Non-pigmented ciliary epithelial cell (primary cell): ENCODE data around the gene SOD3.

Experiments used
- DNase-seq: peaks from one replicate; pipeline ENCODE4 v3.0.0-alpha.2; 2010; ENCODE audit warnings: low read depth

Gene SOD3

DNA sequence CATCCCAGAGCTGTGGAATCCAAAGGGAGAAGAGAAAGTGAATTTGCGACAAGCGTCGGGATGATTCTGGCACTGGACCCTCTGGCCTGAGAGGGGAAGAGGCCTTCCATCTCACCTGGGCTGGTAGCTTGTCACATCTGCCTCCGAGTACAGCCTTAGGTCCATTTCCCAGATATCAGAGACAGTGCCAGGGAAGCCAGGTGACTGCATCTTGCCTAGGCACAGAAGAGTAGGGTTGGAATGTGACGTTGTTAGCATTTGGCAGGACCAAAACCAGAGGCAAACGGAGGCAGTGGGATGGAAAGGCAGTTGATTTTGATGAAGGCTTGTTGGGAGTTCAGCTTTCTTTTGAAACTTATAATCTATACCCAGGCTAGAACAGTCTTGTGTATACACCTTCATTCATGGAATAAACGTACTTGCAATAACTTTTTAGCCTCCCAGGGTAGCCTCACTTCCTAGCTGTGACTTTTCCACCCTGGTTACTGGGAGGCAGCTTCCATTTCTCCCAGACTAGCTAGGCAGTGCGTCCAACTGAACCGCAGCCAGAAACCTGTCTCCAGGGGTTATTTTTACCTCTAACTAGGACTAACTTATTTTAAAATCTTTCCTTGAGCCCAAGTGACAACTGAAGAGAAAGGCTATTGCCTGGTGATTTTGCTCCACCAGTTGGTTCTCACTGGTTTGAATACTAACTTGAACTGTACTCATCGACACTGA is 5.9 kb downstream of the SOD3 start:
- DNase-seq, result no peak

DNA sequence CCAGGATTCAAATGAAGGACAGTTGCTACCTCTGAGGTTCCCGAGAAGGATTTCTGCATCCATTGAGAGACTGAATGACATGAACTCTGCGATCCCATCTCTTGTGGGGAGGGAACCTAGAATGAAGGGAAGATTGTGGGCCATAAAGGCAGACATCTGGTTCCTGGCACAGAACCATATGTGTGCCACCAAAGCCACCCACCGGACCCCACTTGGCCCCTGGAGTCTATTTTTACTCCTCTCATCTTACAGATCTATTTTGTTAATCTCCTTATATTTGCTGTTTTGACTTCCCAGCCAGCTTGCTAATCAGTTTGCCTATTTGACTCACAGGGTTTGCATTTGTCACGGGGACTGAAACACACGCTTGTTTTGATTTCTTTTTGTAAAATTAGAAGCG is 7.3 kb downstream of the SOD3 start:
- no peak for DNase-seq

DNA sequence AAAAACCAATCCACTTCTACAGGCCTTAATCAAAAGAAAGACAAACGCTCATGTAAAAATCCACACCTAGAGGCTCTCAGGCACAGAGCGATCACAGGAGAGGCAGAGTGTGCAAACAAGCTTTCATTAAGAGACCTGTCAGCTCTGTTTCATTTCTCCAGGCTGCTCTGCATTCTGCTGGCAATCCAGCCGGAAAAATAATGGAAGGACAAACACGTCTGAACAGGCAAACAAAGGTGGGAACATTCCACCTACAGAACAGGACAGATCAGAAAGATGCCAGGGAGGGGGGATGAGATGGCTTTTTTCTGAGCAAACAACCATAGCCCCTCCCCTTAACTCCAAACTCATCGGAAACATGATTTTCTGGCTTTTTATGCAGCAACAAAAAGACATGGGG is 9.7 kb downstream of the SOD3 start:
- DNase-seq, result no peak

DNA sequence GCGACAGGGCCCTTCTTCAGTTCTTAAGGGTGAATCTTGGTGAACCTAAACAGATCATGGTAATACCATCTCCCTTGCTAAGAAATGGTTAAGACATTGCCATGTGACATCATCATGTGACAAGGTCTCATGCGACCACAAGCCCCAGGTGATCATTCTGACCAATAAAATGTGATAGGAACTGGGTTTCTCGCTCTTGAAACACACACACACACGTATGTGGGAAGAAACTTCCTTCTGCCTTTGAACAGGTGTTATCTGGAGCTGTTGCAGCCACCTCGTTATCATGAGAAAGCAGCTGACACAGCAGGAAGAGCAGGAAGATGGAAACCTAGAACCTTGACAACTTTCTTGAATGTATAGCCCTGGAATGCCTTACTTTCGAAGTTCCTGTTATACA is 10.2 kb downstream of the SOD3 start:
- DNase-seq, result no peak

DNA sequence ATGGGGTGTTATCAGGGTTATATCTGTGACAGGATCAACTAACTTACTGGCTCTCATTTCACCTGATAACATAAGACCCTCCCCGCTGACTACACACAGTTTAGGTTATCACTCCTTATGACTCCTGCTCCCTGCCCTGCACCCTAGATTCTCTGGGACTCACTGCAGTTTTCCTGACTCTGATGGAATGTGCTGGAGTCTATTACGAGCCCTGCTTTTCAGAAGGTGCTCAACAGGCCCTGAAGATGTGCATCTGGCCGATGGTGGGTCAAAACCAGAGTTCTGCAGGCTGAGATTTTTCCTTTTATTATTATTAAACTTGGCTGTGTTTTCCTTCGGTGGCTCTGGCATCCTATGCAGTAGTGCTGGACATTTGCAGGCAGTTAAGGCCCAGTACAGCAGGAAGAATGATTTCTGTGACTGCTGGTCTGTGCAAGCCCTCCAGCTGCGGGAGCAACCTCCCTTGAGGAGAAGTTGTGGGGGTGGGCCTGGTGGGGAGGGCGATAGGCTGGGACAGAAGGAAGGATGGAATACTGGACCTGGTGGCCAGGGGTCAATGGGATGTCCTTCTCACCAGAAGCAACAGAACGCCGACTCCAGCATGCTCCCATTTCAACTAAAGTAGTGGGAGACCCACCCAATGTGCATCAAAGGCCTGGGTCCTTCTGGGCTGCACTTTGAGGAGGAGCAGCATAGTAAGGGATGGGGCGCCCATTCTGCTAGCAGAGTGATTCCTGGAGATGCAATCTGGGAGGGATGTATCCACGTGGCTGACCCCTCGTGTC is 11.0 kb downstream of the SOD3 start:
- DNase-seq, result no peak

DNA sequence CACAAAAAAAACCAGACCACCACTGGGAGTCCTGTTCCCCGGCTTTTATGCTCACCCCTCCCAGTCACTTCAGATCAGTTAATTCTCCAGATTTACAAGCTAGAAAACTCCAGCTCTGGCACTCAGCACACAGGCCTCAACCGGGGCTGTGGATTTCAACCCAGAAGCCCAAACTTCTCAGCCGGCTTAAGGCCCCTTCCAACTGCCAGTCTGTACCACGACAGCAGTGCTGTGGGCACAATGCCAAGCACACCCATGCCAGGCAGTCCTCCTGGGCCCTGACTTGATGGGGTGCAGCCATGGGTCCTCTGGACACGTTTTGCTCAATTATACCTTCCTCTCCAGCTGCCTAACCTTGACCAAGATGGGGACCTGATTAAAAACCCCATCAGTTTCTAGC is 12.2 kb downstream of the SOD3 start:
- no peak for DNase-seq

DNA sequence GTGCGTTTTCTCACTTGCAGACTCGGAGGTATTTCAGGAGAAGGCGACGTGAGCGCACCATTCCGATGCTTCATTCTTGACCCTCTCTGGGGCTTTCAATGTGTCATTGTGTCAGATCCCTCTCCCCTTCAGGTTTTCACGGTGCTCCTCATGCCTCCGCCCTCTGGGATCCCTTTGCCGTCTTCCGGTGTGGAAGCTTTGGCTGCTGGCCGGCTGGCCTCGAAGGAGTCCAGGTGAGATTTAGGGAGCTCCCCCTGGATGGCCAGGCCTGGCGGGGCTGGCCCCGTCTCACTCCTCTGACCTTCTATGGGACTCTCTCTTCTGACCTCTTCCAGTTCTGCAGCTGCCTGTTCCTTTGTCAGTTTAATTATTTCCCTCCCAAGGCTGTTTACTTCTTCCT is 12.9 kb downstream of the SOD3 start:
- no peak for DNase-seq

DNA sequence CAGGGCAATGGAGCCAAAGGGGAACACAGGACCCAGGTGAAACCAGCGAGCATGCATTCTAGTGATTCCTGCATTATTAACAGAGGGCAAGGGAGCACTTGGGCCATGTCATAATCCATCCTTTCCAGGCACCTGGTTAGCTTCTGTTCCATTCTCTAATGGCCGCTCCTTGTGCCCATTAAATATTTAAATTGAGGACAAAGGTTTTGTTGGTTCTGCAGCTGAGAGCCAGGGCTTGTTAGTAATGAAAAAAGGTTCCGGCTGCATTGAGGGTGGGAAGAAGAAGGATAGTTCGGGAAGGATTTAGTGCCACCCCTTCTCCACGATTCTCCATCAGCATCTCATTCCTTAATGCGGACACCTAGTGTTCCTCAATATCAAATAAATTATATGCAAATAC is 13.6 kb downstream of the SOD3 start:
- DNase-seq, result no peak

DNA sequence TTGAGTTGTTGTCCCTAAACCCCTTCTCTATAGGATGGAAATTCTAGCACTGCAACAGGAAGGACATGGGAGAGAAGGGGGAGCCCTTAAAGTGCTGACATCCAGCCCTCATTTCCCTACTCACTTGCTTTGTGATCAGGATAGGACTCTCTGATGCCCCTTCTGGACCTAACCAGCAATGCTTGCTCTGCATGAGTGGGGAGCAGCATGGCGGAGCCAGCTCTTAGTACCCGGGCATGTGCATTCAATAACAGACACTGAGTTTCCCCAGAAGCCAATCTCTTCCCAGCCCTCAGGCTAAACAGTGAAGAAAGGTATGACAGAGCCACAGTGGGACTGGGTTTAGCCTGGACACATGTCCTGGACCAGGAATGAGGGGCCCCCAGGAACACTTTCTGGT is 14.0 kb downstream of the SOD3 start:
- no peak for DNase-seq

DNA sequence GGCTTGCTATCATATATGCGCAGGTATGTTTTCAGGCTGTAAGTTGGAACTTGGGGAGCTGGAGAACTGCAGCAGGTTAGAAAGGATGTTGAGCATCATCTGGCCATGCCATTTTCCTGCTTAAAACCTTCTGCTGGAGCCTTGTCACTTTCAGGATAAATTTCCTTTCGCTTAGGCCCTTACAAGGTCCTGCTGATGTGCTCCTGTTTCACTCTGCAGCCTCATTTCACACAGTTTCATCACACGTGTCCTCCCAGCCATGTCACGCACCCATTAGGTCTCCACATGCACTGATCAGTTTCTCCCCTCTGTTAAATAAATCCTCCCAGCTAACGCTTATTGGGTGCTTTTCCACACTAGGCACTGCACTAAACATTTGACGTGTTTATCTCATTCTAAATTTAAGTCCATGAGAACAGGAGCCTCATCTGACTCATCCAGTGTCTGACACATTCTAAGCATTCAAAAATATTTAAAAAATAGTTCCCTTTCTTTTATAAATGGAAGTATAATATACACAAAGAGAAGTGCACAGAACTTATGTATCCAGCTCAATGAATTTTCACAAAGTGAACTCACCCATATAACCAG is 14.5 kb downstream of the SOD3 start:
- DNase-seq, result no peak

DNA sequence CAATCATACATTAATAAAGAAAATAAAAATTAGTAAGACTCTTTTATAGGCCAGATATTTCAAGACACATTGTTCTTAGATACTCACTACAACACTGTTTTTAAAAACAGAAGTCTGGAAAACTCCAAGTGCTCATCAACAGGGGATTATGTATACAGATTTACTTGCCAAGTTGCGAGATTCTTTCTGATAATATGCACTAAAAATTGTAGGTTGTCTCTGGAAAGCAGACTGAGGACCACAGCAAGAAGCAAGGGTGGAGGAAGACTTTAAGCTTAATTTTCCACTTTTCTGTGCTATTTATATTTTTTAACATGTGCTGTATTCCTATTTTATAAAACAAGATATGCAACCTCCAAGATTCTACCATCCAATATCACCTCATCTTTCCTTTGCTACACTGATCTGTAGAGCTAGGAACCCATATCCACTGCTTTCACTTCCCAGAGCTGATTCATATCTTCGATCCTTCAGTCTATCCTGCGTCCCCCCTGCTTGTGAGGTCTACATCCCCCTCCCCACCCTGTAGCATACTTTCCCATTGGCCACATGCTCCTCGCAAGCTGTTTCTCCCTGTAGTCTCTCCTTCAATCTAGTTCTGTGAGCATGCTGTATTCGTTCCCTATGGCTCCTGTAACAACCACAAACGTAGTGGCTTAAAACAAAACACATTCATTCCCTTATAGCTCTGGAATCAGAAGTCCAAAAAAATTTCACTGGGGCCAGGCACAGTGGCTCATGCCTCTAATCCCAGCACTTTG is 15.7 kb downstream of the SOD3 start:
- no peak for DNase-seq

DNA sequence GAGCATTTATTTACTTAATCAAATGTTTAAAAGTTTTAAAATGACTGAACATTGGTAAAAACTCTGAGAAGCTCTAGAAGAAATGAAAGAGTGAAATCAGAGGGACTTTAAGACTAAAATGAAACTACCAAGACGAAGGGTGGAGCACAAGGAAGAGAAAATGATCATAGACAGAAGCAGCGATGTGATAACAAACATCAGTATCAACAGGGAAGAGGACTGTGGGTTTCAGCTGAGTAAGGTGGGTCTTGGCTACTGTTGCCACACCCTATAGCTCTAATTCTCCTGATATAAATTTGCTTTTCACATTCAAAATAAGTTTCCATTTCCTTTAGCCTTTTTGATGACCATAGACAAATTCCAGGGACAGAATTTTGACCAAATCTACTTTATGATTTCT is 18.4 kb downstream of the SOD3 start:
- no peak for DNase-seq

DNA sequence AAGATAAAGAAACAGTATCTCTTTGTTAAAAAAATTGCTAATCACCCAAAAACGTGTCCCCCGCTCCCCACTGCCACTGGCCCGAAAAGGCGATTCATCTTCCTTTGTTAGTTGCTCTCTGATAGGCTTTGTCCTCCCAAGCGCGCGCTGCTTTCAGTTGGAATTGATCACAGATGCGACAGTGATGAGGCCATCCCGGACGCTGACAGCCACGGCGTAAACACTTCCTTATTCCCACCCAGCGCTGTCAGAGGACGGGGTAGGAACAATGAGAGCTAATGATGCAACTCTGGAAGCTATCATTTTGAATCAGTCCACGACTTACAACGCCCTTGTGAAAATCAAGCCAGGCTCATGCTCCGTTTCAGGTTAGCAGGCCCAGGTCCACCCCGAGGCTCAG is 21.4 kb downstream of the SOD3 start:
- no peak for DNase-seq

DNA sequence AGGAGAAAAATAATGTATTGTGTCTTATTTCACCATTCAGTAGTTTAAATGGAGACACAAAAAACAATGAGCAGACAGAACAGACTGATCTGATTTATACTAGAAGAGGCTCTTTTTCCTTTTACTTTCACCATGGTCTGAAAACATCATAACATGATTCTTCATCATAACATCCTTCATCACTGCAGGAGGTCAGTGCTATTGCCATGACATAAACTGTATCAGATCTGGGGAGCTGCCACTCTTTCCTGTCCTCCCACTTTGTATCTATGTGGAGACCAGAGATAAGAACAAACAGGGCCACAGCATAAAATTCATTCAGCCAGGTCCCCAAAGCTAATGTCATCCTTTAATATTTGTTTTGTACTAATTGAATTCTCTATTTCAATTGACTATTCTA is 25.2 kb downstream of the SOD3 start:
- no peak for DNase-seq

DNA sequence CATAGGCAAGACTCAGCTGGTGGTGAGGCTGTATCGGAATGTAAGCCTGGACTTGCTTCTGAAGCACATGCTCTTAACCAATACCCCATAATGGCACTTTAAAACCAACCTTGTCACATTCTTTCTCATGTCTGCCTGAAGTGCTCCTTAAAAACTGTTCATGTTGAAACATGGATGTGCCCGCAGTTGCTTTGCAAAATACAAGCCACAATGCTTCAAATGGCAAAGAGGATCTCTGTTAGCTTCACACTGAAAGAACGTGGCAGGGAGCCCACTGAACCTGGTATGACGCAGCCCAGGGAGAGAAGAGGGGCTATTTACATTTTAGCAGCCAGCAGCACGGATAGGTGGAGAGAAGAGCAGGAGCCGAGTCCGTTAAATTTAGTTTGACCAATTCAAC is 29.3 kb downstream of the SOD3 start:
- no peak for DNase-seq

DNA sequence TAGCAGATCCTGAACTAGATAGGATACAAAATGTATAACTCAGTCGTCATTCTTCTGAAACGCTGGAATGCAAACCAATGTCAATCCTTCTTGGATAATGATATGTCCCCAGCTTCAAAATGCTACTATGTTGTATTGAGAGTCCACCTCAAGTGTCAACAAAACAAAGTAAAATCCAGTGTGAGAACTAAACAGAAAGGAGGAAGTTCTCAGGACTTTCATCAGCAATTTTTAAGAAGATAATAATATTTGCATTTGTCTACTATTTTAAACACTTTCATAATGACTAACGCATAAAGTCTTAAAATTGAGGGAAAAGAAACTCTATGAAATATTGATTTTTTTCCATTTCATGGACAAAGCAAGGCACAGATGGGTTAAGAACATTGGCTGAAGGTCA is 36.3 kb downstream of the SOD3 start:
- no peak for DNase-seq

DNA sequence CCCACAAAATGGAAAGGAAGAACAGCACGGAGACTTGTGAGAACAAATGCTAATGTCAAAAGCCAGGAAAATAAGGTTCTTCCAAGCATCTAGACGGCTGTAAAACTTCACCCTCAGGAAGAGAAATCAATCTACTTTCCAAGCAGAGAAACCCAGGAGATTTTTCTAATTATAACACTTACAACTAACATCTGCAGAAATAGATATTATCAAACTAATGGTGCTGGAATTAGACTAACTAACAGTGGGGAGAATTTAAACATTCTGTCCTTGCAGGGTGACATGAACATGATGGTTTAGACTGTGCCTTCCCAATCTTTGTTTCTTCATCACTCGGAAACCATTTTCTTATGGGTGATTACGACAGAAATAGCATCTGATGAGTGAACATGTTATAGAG is 40.3 kb downstream of the SOD3 start:
- no peak for DNase-seq

DNA sequence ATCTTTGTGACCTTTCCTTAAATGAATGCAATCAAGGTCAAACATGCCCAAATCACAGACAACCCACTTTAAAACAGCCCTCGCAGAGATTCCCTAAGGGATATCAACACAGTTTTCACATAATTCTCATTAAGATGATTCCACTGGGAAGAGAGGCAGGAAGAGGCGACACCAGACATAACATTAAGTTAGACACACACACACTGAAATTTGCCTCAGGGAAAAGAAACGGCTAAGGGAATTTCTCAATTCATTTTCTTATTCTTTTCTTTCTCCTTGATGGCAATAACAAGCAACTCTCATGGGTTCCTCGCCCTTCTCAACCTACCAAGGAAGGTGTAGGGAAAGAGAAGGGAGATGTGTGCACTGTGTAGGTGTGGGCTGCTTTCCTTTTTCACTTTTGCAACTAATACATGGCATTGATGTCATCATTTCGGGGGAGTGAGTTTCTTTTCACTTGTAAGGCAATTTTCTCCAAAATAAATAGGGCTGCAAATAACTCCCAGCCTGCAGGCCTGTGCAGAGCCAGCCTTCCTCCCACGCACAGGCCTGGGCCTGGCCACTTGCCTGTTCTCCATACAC is 41.4 kb downstream of the SOD3 start:
- no peak for DNase-seq

DNA sequence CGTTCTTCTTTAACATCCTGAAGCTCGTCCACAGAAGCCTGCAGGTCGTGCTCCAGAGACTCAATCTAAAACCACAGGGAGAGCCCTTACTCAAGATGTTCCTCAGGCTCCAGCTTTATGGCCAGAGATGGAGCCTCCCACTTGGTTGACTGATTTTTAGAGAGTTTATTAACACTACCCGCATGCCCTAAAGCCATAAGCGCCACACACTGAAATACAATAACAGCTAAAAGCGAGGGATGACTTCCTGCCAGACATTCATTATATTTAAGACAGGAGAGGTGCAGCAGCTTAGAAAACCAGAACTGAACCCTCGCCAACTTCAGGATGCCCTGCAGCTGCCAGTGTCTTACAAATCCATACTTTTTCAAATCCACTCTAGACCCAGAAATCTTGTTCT is 42.0 kb downstream of the SOD3 start:
- DNase-seq, result no peak

DNA sequence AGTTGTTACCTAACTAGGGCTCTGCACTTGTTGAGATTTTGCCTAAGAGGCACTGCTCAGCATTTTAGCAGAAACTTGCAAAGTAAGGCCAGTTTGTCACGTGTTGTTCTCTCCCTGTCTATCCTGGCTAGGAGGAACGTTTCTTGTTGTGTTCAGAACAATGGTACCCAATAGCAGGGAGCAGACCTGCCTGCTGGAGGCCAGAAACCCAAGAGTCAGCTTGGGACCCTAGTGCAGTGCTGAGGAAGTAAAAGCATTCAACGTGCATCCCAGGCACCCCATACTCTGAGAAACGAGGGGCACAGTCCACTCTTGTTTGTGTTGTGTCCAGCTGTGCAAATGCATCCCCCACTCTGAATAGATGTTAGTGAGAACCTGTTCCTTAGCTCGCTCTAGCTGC is 42.4 kb downstream of the SOD3 start:
- no peak for DNase-seq

DNA sequence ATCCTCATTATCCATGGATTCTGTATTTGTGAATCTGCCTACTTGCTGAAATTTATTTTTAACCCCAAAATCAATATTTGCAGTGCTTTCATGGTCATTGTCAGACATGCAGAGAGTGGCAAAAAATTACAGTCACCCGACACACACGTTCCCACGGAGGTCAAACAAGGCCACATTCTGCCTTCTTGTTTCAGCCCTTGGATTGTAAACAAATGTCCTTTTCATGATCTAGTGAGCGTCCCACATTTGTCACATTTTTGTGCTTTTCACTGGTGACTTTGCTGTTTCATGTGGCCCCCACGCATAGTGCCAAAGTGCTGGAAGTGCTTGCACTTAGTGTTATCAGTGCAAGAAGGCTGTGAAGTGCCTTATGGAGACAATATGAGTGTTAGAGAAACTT is 45.0 kb downstream of the SOD3 start:
- DNase-seq, result no peak

DNA sequence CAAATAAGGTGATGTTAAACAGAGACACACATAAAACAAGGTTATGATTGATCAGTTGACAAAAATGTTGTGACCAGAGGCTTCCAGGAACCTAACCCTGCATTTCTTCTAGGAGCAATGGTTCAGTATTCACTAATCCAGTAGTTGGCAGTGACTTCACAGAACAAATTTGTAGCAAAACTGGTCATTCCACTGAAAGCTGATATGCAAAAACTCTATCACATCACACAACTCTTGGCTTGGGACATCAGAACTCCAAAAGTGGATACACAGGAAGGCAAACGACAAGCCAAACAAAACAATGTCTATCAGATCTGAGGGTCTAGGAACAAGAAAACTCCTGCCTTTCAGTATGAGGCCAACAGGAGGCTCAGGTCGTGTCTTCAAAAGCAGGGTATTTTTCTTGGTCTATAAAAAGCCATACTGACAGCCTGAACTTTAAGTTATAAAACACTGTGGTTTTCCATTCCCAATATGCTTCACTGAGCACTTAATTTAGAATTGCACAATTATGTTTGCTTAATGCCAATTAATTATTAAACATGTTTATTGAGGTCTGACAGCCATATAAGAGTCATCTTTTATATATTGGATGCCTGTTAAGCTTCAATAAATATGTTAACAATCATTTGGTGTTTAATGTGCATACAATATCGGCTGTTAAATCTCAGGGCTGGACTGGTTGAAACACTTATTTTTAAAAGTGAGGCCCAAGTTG is 45.6 kb downstream of the SOD3 start:
- no peak for DNase-seq
